Measurements from ENCODE around the gene ARHGEF17. TPM values are rescaled to one million over a fixed set of nuclear protein-coding genes. Genes with fewer than 3 reads are reported as not detected.

The ARHGEF17 gene
- total and polyA plus RNA-seq, 2 experiments from 2014 or later: 15.3 to 23.5 TPM

DNA sequence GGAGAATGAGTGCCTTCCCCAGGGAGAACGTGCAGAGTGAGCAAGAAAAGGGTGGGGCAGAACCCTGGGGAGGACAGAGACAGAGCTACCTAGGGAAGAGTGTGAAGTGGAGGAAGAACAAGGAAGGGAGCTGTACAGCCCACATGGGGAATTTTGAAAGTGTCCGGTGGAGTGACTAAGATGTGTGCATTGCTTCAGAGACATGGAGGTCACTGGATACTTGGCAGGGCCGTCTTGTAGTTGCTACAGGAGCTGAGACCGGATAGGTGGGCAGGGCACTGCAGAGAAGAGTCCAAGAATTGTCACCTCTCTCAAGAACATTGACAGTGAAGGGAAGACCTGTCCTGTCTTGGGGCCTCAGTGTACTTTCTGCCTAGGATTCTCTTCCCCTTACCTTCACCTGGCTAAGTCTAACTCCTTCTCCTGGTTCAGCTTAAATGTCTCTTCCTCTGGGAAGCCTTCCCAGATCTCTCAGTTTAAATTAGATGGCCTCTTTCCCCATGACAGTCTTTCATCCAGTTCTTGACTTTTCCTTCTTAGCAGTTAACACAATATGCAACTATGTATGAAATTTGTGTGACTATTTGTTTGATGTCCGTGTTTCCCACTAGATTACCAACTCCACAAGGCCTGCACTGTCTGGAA lies 45.1 kb upstream of the ARHGEF17 start:
- in situ Hi-C loops (cut with MboI): no loop called here
- H3K27ac ChIP-seq: no peak overlapping the region
- DNase-seq: peak; percentile 77
- no peak overlapping the region for H3K9ac ChIP-seq
- H3K4me1 ChIP-seq (ENCODE audit: insufficient read depth): peaks cover 10% of the 10 kb centered on the region
- no peaks in the 10 kb centered on the region for H3K9me3 ChIP-seq (ENCODE audit: low read depth)
- no peak for TF ChIP-seq EZH2phosphoT487 (IDR thresholded peaks at IDR 0.05; ENCODE audit: insufficient read depth, low read depth)
- 49 to 58% methylated on average over 5 of the region's 5 CpGs for WGBS, 2 experiments (ENCODE audit: low coverage in 1 of 2, low lambda C conversion rate in 2 of 2, missing lambda C conversion rate in 2 of 2)
- H3F3A ChIP-seq (ENCODE audit: insufficient read depth): peaks cover 14% of the 10 kb centered on the region
- no peak overlapping the region for H2AFZ ChIP-seq
- H3K36me3 ChIP-seq (ENCODE audit: low read depth): no peaks in the 10 kb centered on the region
- H3K27me3 ChIP-seq (replicated peaks; ENCODE audit: insufficient read depth): no peaks in the 10 kb centered on the region
- peak overlapping the region; percentile 12 for H3K4me2 ChIP-seq (ENCODE audit: unreplicated experiment)
- no peaks in the 10 kb centered on the region for H4K20me1 ChIP-seq (ENCODE audit: insufficient read depth)
- H3K4me3 ChIP-seq: no peak overlapping the region
- H3K9me2 ChIP-seq (ENCODE audit: insufficient read depth): no peaks in the 10 kb centered on the region
- H3K79me2 ChIP-seq (ENCODE audit: insufficient read depth): no peaks in the 10 kb centered on the region

DNA sequence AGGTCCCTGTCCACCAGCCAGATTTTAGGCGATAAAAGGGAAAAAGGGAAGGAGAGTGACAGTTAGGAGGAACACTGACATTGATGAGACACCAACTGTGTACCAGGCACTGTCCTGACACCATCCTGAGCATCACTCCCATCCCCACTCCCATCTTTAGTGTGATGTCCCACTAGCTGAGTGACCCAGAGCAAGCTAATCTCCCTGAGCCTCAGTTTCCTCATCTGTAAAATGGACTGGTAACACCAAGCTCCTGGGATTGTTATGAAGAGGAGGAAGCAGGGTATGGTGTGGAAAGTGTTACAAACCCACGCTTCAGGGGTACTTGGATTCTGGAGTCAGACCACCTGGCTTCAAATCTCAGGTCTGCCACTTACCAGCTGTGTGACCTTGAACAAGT lies 44.4 kb upstream of the ARHGEF17 start:
- Histone ChIP-seq H3K36me3 (ENCODE audit: low read depth) (no peaks in the 10 kb centered on the region), H2AFZ (no peak overlapping the region), H3K27ac (no peak overlapping the region), H3K4me1 (ENCODE audit: insufficient read depth) (peaks cover 3% of the 10 kb centered on the region), H3F3A (ENCODE audit: insufficient read depth) (peaks cover 8% of the 10 kb centered on the region; the same call in 1 of the 2 replicates), H3K9ac (no peak overlapping the region), H3K4me2 (ENCODE audit: unreplicated experiment) (no peak overlapping the region), H3K9me2 (ENCODE audit: insufficient read depth) (no peaks in the 10 kb centered on the region), H4K20me1 (ENCODE audit: insufficient read depth) (no peaks in the 10 kb centered on the region), H3K9me3 (ENCODE audit: low read depth) (no peaks in the 10 kb centered on the region), H3K27me3 (replicated peaks; ENCODE audit: insufficient read depth) (no peaks in the 10 kb centered on the region), H3K4me3 (no peak overlapping the region), H3K79me2 (ENCODE audit: insufficient read depth) (no peaks in the 10 kb centered on the region)
- DNase-seq: no peak
- in situ Hi-C loops (cut with MboI): no loop called here
- TF ChIP-seq EZH2 (IDR thresholded peaks at IDR 0.05; ENCODE audit: insufficient read depth, poor library complexity, severe bottlenecking) (no peak), EZH2phosphoT487 (IDR thresholded peaks at IDR 0.05; ENCODE audit: insufficient read depth, low read depth) (no peak)
- 57 to 65% methylated on average over 2 of the region's 2 CpGs for WGBS, 2 experiments (ENCODE audit: low coverage in 1 of 2, low lambda C conversion rate in 2 of 2, missing lambda C conversion rate in 2 of 2)

DNA sequence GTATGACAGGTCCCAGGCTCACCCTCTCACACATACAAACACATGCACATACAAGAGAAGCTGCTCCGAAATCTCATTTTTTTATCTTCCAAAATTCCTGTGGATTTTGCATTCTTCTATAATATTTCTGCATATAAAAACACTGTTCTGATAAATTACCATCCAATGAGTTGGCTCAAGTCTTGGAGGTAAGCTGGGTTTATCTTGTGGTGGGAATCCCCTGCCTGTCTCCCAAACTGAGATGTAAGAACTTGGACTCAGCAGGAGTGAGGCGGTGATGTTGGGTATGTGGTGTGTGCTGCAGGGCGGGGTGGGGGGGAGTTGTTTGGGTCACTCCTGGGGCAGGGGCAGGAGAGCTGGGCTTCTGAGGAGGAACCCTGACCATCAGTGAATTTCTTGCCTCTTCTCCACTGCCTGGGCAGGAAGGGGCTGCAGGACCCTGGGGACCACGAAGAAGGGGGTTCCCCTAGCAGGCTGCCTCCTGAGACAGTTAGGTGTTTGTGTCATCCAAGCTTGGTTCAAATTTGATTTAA lies 42.7 kb upstream of the ARHGEF17 start:
- in situ Hi-C loops (cut with MboI): no loop called here
- no peak overlapping the region for H3K4me2 ChIP-seq (ENCODE audit: unreplicated experiment)
- no peaks in the 10 kb centered on the region for H3K9me3 ChIP-seq (ENCODE audit: low read depth)
- TF ChIP-seq EZH2 (IDR thresholded peaks at IDR 0.05; ENCODE audit: insufficient read depth, poor library complexity, severe bottlenecking) (no peak), EZH2phosphoT487 (IDR thresholded peaks at IDR 0.05; ENCODE audit: insufficient read depth, low read depth) (no peak)
- no peaks in the 10 kb centered on the region for H3K9me2 ChIP-seq (ENCODE audit: insufficient read depth)
- H3K4me1 ChIP-seq (ENCODE audit: insufficient read depth): no peaks in the 10 kb centered on the region
- no peaks in the 10 kb centered on the region for H4K20me1 ChIP-seq (ENCODE audit: insufficient read depth)
- no peak overlapping the region for H2AFZ ChIP-seq
- H3K27me3 ChIP-seq (replicated peaks; ENCODE audit: insufficient read depth): no peaks in the 10 kb centered on the region
- H3K4me3 ChIP-seq: no peak overlapping the region
- no peak overlapping the region for H3K9ac ChIP-seq
- 83 to 84% methylated on average over 3 to 4 of the region's 4 CpGs for WGBS, 2 experiments (ENCODE audit: low coverage in 1 of 2, low lambda C conversion rate in 2 of 2, missing lambda C conversion rate in 2 of 2)
- no peaks in the 10 kb centered on the region for H3K36me3 ChIP-seq (ENCODE audit: low read depth)
- no peak for DNase-seq
- peaks cover 5% of the 10 kb centered on the region; the same call in 1 of the 2 replicates for H3F3A ChIP-seq (ENCODE audit: insufficient read depth)
- no peak overlapping the region for H3K27ac ChIP-seq
- no peaks in the 10 kb centered on the region for H3K79me2 ChIP-seq (ENCODE audit: insufficient read depth)

DNA sequence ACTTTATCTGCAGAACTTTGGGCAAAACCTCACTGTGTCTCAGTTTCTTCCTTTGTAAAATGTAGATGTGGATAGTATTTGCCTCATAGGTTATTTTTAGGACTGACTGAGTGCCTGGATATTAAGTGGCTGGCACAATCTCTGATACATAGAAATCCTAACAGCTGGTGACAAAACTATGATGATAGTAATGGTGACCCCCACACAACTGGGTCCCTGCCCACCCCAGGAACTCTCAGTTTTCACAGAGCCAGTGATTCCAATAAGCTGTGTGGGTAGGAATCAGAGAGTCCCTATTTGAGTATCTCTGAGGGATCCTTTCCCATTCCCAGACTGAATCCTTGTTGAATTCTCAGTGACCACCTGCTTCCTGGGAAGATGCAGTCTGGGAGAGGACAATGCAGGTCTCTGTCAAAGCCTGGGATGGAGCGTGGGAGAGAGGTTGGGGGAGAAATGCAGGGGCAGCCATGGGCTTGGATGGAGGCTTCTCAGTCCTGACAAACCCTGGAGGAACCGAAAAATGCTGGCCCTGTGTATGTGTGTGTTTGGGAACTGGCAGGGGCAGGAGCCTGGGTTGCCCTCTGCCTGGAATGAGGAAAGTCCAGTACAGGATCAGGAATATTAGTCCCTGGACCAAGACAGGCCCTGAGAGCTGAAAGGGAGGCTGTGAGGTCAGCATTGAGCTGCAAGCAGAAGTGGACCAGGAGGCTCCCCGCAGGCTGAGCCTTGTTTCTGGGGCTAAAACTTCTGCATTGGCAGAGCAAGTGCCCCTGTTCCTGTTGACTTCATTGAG lies 42.0 kb upstream of the ARHGEF17 start:
- Histone ChIP-seq H3K9me3 (ENCODE audit: low read depth) (no peaks in the 10 kb centered on the region), H3K4me1 (ENCODE audit: insufficient read depth) (no peaks in the 10 kb centered on the region), H3K79me2 (ENCODE audit: insufficient read depth) (no peaks in the 10 kb centered on the region), H3K9ac (no peak overlapping the region), H3K4me3 (no peak overlapping the region), H3K27ac (no peak overlapping the region), H4K20me1 (ENCODE audit: insufficient read depth) (no peaks in the 10 kb centered on the region), H3F3A (ENCODE audit: insufficient read depth) (peaks cover 5% of the 10 kb centered on the region; the same call in 1 of the 2 replicates), H3K9me2 (ENCODE audit: insufficient read depth) (no peaks in the 10 kb centered on the region), H3K36me3 (ENCODE audit: low read depth) (no peaks in the 10 kb centered on the region), H2AFZ (no peak overlapping the region), H3K4me2 (ENCODE audit: unreplicated experiment) (no peak overlapping the region), H3K27me3 (replicated peaks; ENCODE audit: insufficient read depth) (no peaks in the 10 kb centered on the region)
- in situ Hi-C loops (cut with MboI): no loop called here
- WGBS, 2 experiments (ENCODE audit: low coverage in 1 of 2, low lambda C conversion rate in 2 of 2, missing lambda C conversion rate in 2 of 2): 86 to 90% methylated on average over 3 of the region's 3 CpGs
- TF ChIP-seq EZH2phosphoT487 (IDR thresholded peaks at IDR 0.05; ENCODE audit: insufficient read depth, low read depth) (no peak), EZH2 (IDR thresholded peaks at IDR 0.05; ENCODE audit: insufficient read depth, poor library complexity, severe bottlenecking) (no peak)
- DNase-seq: no peak

Measured in GM23248 (cell line).